Measurements from ENCODE around the gene GPR108. TPM values are rescaled to one million over a fixed set of nuclear protein-coding genes. Genes with fewer than 3 reads are reported as not detected.

GPR108 gene
- polyA plus RNA-seq, 1 experiment: 34.5 TPM

DNA sequence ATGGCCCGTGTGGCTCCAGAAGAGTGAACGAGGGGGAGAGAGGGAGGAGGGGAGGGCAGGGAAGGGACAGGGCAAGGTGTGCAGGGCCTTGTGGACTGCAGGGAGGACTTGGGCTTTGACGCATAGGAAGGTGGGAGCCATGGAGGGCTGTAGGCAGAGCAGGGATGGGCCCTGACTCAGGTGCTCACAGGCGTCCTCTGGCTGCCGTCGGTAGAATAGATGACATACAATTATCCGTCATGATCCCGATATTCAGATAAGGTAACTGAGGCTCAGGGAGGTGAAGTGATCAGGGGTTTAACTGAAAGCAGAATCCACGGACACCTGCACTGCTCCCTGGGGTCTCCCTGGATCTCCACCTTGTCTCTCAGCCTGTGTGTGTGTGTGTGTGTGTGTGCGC lies 20.3 kb downstream of the GPR108 start:
- ChIA-PET POLR2A (no interaction called here), CTCF (no interaction called here)
- H3K9me3 ChIP-seq (ENCODE audit: control insufficient read depth, insufficient read depth, low read length): peaks cover 18% of the 10 kb centered on the region; the same call in 1 of the 2 replicates
- no peak overlapping the region for H3K27ac ChIP-seq (ENCODE audit: low read depth, low read length)
- peaks cover 4% of the 10 kb centered on the region for H3K27me3 ChIP-seq (ENCODE audit: control insufficient read depth, insufficient read depth, low read length)
- TF ChIP-seq, protein P1, sequence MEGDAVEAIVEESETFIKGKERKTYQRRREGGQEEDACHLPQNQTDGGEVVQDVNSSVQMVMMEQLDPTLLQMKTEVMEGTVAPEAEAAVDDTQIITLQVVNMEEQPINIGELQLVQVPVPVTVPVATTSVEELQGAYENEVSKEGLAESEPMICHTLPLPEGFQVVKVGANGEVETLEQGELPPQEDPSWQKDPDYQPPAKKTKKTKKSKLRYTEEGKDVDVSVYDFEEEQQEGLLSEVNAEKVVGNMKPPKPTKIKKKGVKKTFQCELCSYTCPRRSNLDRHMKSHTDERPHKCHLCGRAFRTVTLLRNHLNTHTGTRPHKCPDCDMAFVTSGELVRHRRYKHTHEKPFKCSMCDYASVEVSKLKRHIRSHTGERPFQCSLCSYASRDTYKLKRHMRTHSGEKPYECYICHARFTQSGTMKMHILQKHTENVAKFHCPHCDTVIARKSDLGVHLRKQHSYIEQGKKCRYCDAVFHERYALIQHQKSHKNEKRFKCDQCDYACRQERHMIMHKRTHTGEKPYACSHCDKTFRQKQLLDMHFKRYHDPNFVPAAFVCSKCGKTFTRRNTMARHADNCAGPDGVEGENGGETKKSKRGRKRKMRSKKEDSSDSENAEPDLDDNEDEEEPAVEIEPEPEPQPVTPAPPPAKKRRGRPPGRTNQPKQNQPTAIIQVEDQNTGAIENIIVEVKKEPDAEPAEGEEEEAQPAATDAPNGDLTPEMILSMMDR (IDR thresholded peaks at IDR 0.05; ENCODE audit: low read depth, low read length): no peak
- no peak for DNase-seq (ENCODE audit: low read depth, low spot score)
- H3K4me3 ChIP-seq (ENCODE audit: low read depth, low read length): no peak overlapping the region

DNA sequence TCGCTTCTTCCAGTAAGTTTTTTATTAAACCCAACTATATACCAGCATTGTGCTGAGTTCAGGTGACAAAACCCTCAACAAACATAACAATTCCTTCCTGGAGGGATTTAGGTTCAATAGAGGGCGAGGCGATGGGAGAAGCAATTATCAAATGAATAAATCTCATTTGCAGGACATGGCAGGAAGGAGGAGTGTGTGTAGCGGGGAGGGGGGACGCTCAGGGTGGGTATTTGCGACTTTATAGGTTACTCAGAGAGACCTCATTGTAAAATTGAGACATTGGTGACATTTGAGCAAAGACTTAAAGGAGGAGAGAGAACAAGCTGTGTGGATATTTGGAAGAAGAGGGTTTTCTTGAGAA lies 20.8 kb downstream of the GPR108 start:
- CTCF ChIA-PET: no interaction called here
- POLR2A ChIA-PET: no interaction called here
- peaks cover 4% of the 10 kb centered on the region for H3K27me3 ChIP-seq (ENCODE audit: control insufficient read depth, insufficient read depth, low read length)

DNA sequence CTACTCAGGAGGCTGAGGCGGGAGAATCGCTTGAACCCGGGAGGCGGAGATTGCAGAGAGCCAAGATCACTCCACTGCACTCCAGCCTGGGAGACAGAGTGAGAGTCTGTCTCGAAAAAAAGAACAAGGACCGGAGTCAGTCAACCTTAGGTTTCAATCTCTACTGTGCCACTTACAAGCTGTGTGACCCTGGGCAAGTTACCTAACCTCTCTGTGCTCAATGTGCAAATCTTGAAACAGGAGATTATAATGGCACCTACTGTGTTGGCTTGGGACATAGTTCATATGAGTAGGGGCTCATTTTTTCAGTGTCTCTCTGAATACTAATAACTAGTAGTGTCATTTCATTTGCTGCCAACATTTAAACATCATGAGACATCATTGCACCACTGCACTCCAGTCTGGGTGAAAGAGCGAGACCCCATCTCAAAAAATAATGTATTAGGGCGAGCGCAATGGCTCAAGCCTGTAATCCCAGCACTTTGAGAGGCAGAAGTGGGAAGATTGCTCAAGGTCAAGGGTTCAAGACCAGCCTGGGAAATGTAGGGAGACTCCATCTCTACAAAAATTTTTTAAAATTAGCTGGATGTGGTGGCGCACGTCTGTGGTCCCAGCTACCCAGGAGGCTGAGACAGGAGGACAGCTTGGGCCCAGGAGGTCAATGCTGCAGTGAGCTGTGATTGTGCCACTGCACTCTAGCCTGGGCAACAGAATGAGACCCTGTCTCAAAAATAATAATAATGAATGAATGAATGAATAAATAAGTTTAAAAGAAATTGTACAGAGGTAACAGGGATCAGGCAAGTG lies 22.4 kb downstream of the GPR108 start:
- no peak for DNase-seq (ENCODE audit: low read depth, low spot score)

More for the DNA sequence above, 20.8 kb downstream of the GPR108 start:
- TF ChIP-seq, protein P1 (IDR thresholded peaks at IDR 0.05; ENCODE audit: low read depth, low read length): no peak
- DNase-seq (ENCODE audit: low read depth, low spot score): no peak
- Histone ChIP-seq H3K27ac (ENCODE audit: low read depth, low read length) (no peak overlapping the region), H3K4me3 (ENCODE audit: low read depth, low read length) (no peak overlapping the region), H3K9me3 (ENCODE audit: control insufficient read depth, insufficient read depth, low read length) (peaks cover 18% of the 10 kb centered on the region; the same call in 1 of the 2 replicates)

DNA sequence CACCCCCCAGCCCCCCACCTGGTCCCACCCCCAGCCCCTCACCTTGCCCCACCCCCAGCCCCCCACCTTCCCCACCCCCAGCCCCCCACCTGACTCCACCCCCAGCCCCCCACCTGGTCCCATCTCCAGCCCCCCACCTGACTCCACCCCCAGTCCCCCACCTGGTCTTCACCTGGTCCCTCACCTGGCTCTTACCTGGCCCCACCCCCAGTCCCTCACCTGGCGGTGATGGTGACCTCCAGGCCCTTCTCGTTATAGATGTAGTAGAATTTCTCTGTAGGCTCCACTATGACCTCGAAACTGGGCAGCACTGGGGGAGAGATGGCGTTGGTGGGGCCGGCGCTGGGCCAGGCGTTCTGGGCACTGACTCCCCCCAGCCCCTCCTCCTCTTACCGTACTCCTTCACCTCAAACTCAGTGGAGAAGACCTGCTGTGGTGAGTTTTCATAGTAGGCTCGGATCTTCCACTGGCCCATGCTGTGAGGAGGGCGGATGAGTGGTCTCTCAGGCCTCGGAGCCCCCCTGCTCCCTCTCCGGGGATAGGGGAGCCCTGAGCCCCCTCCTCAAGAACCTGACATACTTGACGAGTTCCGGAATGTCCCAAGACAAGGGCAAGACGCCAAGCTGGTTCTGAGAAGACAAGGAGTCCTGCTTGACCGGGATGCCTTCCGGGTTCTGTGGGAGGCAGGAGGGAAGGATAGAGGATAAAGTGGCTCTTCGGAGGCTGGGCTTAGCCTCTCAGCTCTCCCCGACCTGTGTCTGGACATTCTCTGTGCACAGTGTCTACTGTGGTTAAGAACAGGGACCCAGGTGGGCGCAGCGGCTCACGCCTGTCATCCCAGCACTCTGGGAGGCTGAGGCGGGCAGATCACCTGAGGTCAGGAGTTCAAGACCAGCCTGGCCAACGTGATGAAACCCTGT lies 23.3 kb downstream of the GPR108 start:
- TF ChIP-seq, protein P1 (IDR thresholded peaks at IDR 0.05; ENCODE audit: low read depth, low read length): no peak
- Histone ChIP-seq H3K27ac (ENCODE audit: low read depth, low read length) (no peak overlapping the region), H3K4me3 (ENCODE audit: low read depth, low read length) (no peak overlapping the region), H3K9me3 (ENCODE audit: control insufficient read depth, insufficient read depth, low read length) (peaks cover 14% of the 10 kb centered on the region; the same call in 1 of the 2 replicates), H3K27me3 (ENCODE audit: control insufficient read depth, insufficient read depth, low read length) (peaks cover 5% of the 10 kb centered on the region)
- CTCF ChIA-PET: no interaction called here
- POLR2A ChIA-PET: no interaction called here
- DNase-seq (ENCODE audit: low read depth, low spot score): no peak

More for the DNA sequence above, 22.4 kb downstream of the GPR108 start:
- TF ChIP-seq, protein P1 (IDR thresholded peaks at IDR 0.05; ENCODE audit: low read depth, low read length): no peak
- Histone ChIP-seq H3K9me3 (ENCODE audit: control insufficient read depth, insufficient read depth, low read length) (peaks cover 18% of the 10 kb centered on the region; the same call in 1 of the 2 replicates), H3K4me3 (ENCODE audit: low read depth, low read length) (no peak overlapping the region), H3K27me3 (ENCODE audit: control insufficient read depth, insufficient read depth, low read length) (peaks cover 5% of the 10 kb centered on the region), H3K27ac (ENCODE audit: low read depth, low read length) (no peak overlapping the region)
- POLR2A ChIA-PET: no interaction called here
- CTCF ChIA-PET: interaction anchor here (0.9 kb wide), 1 partner anchor 147 kb away, joined by 3 read pairs; no protein-coding TSS in a partner anchor

Data from AG04450 (cell line).